Endothelial cell (in vitro differentiated cells): ENCODE results near the gene KRT84. TPM values are rescaled to one million over a fixed set of nuclear protein-coding genes. Genes with fewer than 3 reads are reported as not detected.

ENCODE experiments used
- DNase-seq: peaks from one replicate; pipeline ENCODE4 v3.0.0; 2021; ENCODE audit warnings: low spot score
- H3K27ac Mint-ChIP-seq: one replicate; pipeline ENCODE4 v1.8.0; 2021; ENCODE audit warnings: mixed read lengths, inconsistent platforms; ENCODE audit not compliant: unreplicated experiment
- H3K27me3 Mint-ChIP-seq: one replicate; pipeline ENCODE4 v1.8.0; 2021; ENCODE audit warnings: mild to moderate bottlenecking, moderate library complexity, mixed read lengths, inconsistent platforms; ENCODE audit not compliant: unreplicated experiment
- H3K36me3 Mint-ChIP-seq: one replicate; pipeline ENCODE4 v1.8.0; 2021; ENCODE audit warnings: mild to moderate bottlenecking, low read depth, mixed read lengths, inconsistent platforms; ENCODE audit not compliant: unreplicated experiment
- H3K4me1 Mint-ChIP-seq: one replicate; pipeline ENCODE4 v1.8.0; 2021; ENCODE audit warnings: mild to moderate bottlenecking, mixed read lengths, inconsistent platforms; ENCODE audit not compliant: unreplicated experiment
- H3K4me3 Mint-ChIP-seq: one replicate; pipeline ENCODE4 v1.8.0; 2021; ENCODE audit warnings: mild to moderate bottlenecking, mixed read lengths, inconsistent platforms; ENCODE audit not compliant: unreplicated experiment
- H3K9me3 Mint-ChIP-seq: one replicate; pipeline ENCODE4 v1.8.0; 2021; ENCODE audit warnings: mixed read lengths, inconsistent platforms; ENCODE audit not compliant: unreplicated experiment
- CTCF ChIP-seq: fragments of 200-600 bp; sonication (generic); IDR thresholded peaks from one replicate; pipeline ENCODE4 v1.5.0; 2021; ENCODE audit warnings: antibody characterized with exemption; ENCODE audit not compliant: unreplicated experiment
- total RNA-seq: library from RNA; stranded (reverse); fragmentation: NEBNext Ultra II Directional; extraction: Animal tissue kit (Norgen Biotek cat#: 25700); gene quantifications from one replicate; pipeline ENCODE4 v1.2.1, GENCODE V29; 2021; ENCODE audit not compliant: unreplicated experiment

The KRT84 gene
- total RNA-seq, 1 donor from 2014 or later, result not detected

GRCh38 chr12:52371716-52372115 is 13.7 kb downstream of the KRT84 start:
- Mint-ChIP-seq H3K27me3 (peaks cover under 1% of the 10 kb centered on the region), H3K4me3 (no peak overlapping the region), H3K36me3 (no peaks in the 10 kb centered on the region), H3K4me1 (no peaks in the 10 kb centered on the region), H3K27ac (no peak overlapping the region), H3K9me3 (no peaks in the 10 kb centered on the region)
- no peak for TF ChIP-seq CTCF
- DNase-seq, result no peak

- no peak overlapping the region for H3K4me3 Mint-ChIP-seq
These were observed 14.4 kb downstream of the KRT84 start for GRCh38 chr12:52370926-52371608.

GRCh38 chr12:52369809-52370208 is 15.6 kb downstream of the KRT84 start:
- no peaks in the 10 kb centered on the region for H3K9me3 Mint-ChIP-seq

More at GRCh38 chr12:52370926-52371608, 14.4 kb downstream of the KRT84 start:
- Mint-ChIP-seq H3K27ac (no peak overlapping the region), H3K9me3 (no peaks in the 10 kb centered on the region), H3K27me3 (no peaks in the 10 kb centered on the region), H3K36me3 (no peaks in the 10 kb centered on the region), H3K4me1 (no peaks in the 10 kb centered on the region)
- DNase-seq, result no peak
- TF ChIP-seq CTCF, result no peak

GRCh38 chr12:52369211-52369610 is 16.2 kb downstream of the KRT84 start:
- no peak overlapping the region for H3K4me3 Mint-ChIP-seq
- DNase-seq, result no peak
- H3K9me3 Mint-ChIP-seq, result no peaks in the 10 kb centered on the region
- H3K27me3 Mint-ChIP-seq, result peaks cover 1% of the 10 kb centered on the region
- no peaks in the 10 kb centered on the region for H3K4me1 Mint-ChIP-seq
- TF ChIP-seq CTCF, result no peak
- no peak overlapping the region for H3K27ac Mint-ChIP-seq
- H3K36me3 Mint-ChIP-seq, result no peaks in the 10 kb centered on the region

More at GRCh38 chr12:52369809-52370208, 15.6 kb downstream of the KRT84 start:
- Mint-ChIP-seq H3K27me3 (peaks cover under 1% of the 10 kb centered on the region), H3K36me3 (no peaks in the 10 kb centered on the region), H3K4me1 (no peaks in the 10 kb centered on the region), H3K4me3 (no peak overlapping the region), H3K27ac (no peak overlapping the region)
- no peak for TF ChIP-seq CTCF
- DNase-seq, result no peak

GRCh38 chr12:52368508-52368907 is 16.9 kb downstream of the KRT84 start:
- H3K27me3 Mint-ChIP-seq, result peaks cover 1% of the 10 kb centered on the region
- H3K27ac Mint-ChIP-seq, result no peak overlapping the region
- no peaks in the 10 kb centered on the region for H3K4me1 Mint-ChIP-seq

More at GRCh38 chr12:52368508-52368907, 16.9 kb downstream of the KRT84 start:
- no peak overlapping the region for H3K4me3 Mint-ChIP-seq
- H3K36me3 Mint-ChIP-seq, result no peaks in the 10 kb centered on the region
- TF ChIP-seq CTCF, result no peak
- no peak for DNase-seq
- H3K9me3 Mint-ChIP-seq, result no peaks in the 10 kb centered on the region
